Measurements from ENCODE around the gene OTUB2.

DNA sequence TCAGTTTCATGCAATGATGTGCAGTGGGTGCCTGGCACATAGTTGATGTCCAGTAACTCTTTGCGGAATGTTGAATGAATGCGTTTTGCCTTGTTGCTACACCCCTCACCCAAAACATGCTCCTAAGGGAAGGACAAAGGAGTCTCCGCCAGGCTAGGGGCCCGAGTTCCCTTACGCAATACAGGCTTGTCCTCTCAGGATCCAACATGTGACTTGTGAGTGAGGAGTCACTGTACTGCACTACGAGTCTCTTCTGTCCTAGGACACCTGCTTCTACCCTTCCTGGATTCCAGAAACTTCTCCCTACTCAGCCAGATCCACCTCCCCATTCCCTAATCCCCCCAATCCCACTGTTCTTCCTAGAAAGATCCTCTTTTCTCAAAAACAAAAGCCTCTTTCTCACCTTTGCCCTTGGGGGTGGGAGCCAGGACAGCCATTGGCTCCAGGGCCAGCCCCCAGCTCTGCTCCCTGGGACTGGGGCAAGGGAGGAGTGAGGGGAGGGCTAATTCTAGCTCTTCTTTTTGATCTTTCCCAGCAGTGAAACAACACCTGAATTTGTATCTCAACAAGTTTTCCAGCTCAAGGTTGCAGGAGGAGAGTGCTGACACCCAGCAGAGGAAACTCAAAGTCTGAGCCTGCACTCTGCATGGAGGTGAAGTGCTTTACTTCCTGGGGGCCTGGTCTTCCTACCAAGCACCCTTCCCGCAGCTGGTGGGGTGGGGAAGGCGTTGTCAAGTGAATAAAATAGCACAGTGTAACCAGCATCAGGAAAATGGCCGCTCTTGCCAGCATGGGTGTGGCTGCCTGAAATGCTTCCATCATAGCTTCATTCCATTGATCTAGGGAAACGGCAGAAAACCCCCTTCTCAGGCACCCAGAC lies 3.4 kb upstream of the OTUB2 start:
- TF ChIP-seq CTCF (IDR thresholded peaks at IDR 0.05) (no peak), EZH2phosphoT487 (IDR thresholded peaks at IDR 0.05) (no peak)
